Measurements from ENCODE around the gene GNGT2. TPM values are rescaled to one million over a fixed set of nuclear protein-coding genes. Genes with fewer than 3 reads are reported as not detected.

The GNGT2 gene
- total and polyA plus RNA-seq, 2 of the 4 experiments (the other 2 are of a cell fraction): 0.18 to 0.79 TPM

GRCh38 chr17:49226771-49227435, 16.5 kb upstream of the GNGT2 start:
- Histone ChIP-seq H3K56ac (ENCODE audit: extremely low read depth, insufficient read depth, low read length) (no peak overlapping the region), H3K9me3 (ENCODE audit: control insufficient read depth, insufficient read depth, low read length) (no peaks in the 10 kb centered on the region), H3K18ac (ENCODE audit: low read depth, low read length) (no peak overlapping the region), H4K91ac (ENCODE audit: insufficient read depth, low read depth, low read length) (no peak overlapping the region), H3K79me1 (ENCODE audit: low read depth in 1 of 2, low read length in 2 of 2) (no peaks in the 10 kb centered on the region), H3K4me1 (ENCODE audit: control insufficient read depth, insufficient read depth, low read length) (no peaks in the 10 kb centered on the region; the same call in 1 of the 2 replicates), H4K5ac (ENCODE audit: low read depth, low read length) (no peak overlapping the region), H2AK9ac (replicated peaks; ENCODE audit: low read depth, low read length, poor library complexity) (no peak overlapping the region), H3K9ac (ENCODE audit: low read depth, low read length) (no peak overlapping the region), H3K27ac (ENCODE audit: insufficient read depth, low read length) (no peak overlapping the region), H3K4me2 (ENCODE audit: low read depth, low read length) (no peak overlapping the region), H2AFZ (replicated peaks; ENCODE audit: low read length, poor library complexity) (no peak overlapping the region), H3K9me1 (ENCODE audit: insufficient read depth, low read length) (no peaks in the 10 kb centered on the region), H3K4ac (ENCODE audit: low read depth, low read length) (no peak overlapping the region), H3K23ac (ENCODE audit: low read depth, low read length) (no peak overlapping the region), H3K4me3 (ENCODE audit: insufficient read depth, low read depth, low read length) (no peak overlapping the region), H2AK5ac (ENCODE audit: low read depth, low read length) (no peak overlapping the region), H3K14ac (replicated peaks; ENCODE audit: low read depth, low read length) (no peak overlapping the region), H2BK15ac (ENCODE audit: low read depth, low read length) (no peak overlapping the region), H2BK5ac (ENCODE audit: low read depth, low read length, poor library complexity, severe bottlenecking) (no peak overlapping the region), H3K36me3 (ENCODE audit: control insufficient read depth, insufficient read depth, low read length) (no peaks in the 10 kb centered on the region), H3K27me3 (ENCODE audit: control insufficient read depth, insufficient read depth, low read length) (peaks cover 51% of the 10 kb centered on the region), H4K20me1 (ENCODE audit: insufficient read depth, low read length) (no peaks in the 10 kb centered on the region), H2BK20ac (ENCODE audit: low read depth, low read length) (no peak overlapping the region), H4K8ac (ENCODE audit: low read depth in 2 of 2, low read length in 2 of 2) (no peak overlapping the region), H2BK120ac (ENCODE audit: low read depth, low read length) (no peak overlapping the region)
- dilution Hi-C loops (cut with HindIII; ENCODE audit: low sequenced_read_pairs, unreplicated experiment): no loop called here
- intact Hi-C loops (cut with micrococcal nuclease): loop anchor here (1.0 to 5.0 kb wide), 3 partner anchors 35 to 165 kb away; no protein-coding TSS in a partner anchor
- ChIA-PET POLR2A (ENCODE audit: unreplicated experiment) (no interaction called here), CTCF (interaction anchor here (0.5 to 2.4 kb wide), 6 partner anchors 22 to 421 kb away, joined by 3 to 12 read pairs (median 4); no protein-coding TSS in a partner anchor)
- DNase-seq: no peak
- in situ Hi-C loops (cut with MboI; ENCODE audit: low sequenced_read_pairs): no loop called here
- BruUV-seq (replicated peaks): no TSS peak
- WGBS, 2 experiments (ENCODE audit: extremely low coverage in 2 of 2, insufficient read length in 1 of 2): no CpG with 5 or more reads among the region's 3 CpGs
- TF ChIP-seq ELK1 (IDR thresholded peaks at IDR 0.05; ENCODE audit: borderline replicate concordance, low read depth, low read length): no peak
- TF ChIP-seq MXI1 (IDR thresholded peaks at IDR 0.05; ENCODE audit: borderline replicate concordance, low read depth, low read length): no peak
- TF ChIP-seq MAZ (IDR thresholded peaks at IDR 0.05; ENCODE audit: borderline replicate concordance, low read depth, low read length): no peak
- TF ChIP-seq POLR2A (IDR thresholded peaks at IDR 0.05; ENCODE audit: low read depth, low read length): no peak
- no peak for TF ChIP-seq RFX5 (IDR thresholded peaks at IDR 0.05; ENCODE audit: low read depth, low read length)
- TF ChIP-seq MAFK (IDR thresholded peaks at IDR 0.05; ENCODE audit: low read depth, low read length): no peak
- TF ChIP-seq CEBPB (IDR thresholded peaks at IDR 0.05; ENCODE audit: low read depth, low read length): no peak
- no peak for TF ChIP-seq RAD21 (IDR thresholded peaks at IDR 0.05; ENCODE audit: low read length)
- no peak for TF ChIP-seq FOS (IDR thresholded peaks at IDR 0.05; ENCODE audit: low read depth, low read length)
- TF ChIP-seq NFE2L2 (IDR thresholded peaks at IDR 0.05; ENCODE audit: low read depth, low read length): no peak
- no peak for TF ChIP-seq BHLHE40 (IDR thresholded peaks at IDR 0.05; ENCODE audit: low read depth, low read length)
- no peak for TF ChIP-seq RCOR1 (IDR thresholded peaks at IDR 0.05; ENCODE audit: insufficient replicate concordance, low read length)
- TF ChIP-seq, protein P1, sequence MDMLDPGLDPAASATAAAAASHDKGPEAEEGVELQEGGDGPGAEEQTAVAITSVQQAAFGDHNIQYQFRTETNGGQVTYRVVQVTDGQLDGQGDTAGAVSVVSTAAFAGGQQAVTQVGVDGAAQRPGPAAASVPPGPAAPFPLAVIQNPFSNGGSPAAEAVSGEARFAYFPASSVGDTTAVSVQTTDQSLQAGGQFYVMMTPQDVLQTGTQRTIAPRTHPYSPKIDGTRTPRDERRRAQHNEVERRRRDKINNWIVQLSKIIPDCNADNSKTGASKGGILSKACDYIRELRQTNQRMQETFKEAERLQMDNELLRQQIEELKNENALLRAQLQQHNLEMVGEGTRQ (IDR thresholded peaks at IDR 0.05; ENCODE audit: low read depth, low read length): no peak
- no peak for TF ChIP-seq CHD1 (IDR thresholded peaks at IDR 0.05; ENCODE audit: low read depth, low read length)
- no peak for ATAC-seq (ENCODE audit: low read depth)

Measured in IMR-90 (cell line).